Neural progenitor cell (in vitro differentiated cells): ENCODE results near the gene INHA. TPM values are rescaled to one million over a fixed set of nuclear protein-coding genes. Genes with fewer than 3 reads are reported as not detected.

Experiments used
- DNase-seq: peaks from one replicate; pipeline ENCODE4 v3.0.0-alpha.2; 2016; ENCODE audit warnings: low spot score
- H2AFZ ChIP-seq: fragments of 200-600 bp; sonication (generic); replicated peaks from 2 replicates; pipeline ENCODE4 v1.6.1; 2016; ENCODE audit warnings: antibody characterized with exemption
- H3F3A ChIP-seq: fragments of 200-600 bp; sonication (generic); 2 replicates; pipeline ENCODE4 v1.6.1; 2016; ENCODE audit warnings: antibody characterized with exemption, low read depth
- H3K27ac ChIP-seq: fragments of 200-600 bp; sonication (generic); 2 replicates; pipeline ENCODE4 v1.5.1; 2016; ENCODE audit warnings: mild to moderate bottlenecking
- H3K27me3 ChIP-seq: fragments of 200-600 bp; sonication (generic); 2 replicates; pipeline ENCODE4 v1.6.1; 2016; ENCODE audit warnings: mild to moderate bottlenecking, moderate library complexity
- H3K36me3 ChIP-seq: fragments of 200-600 bp; sonication (generic); 2 replicates; pipeline ENCODE4 v1.5.1; 2016
- H3K4me1 ChIP-seq: fragments of 200-600 bp; sonication (generic); 2 replicates; pipeline ENCODE4 v1.6.1; 2016; ENCODE audit warnings: mixed run types
- H3K4me2 ChIP-seq: fragments of 200-600 bp; sonication (generic); 2 replicates; pipeline ENCODE4 v1.6.1; 2016
- H3K4me3 ChIP-seq: fragments of 200-600 bp; sonication (generic); 2 replicates; pipeline ENCODE4 v1.5.1; 2016
- H3K79me2 ChIP-seq: fragments of 200-600 bp; sonication (generic); 2 replicates; pipeline ENCODE4 v1.6.1; 2016; ENCODE audit warnings: low read depth
- H3K9ac ChIP-seq: fragments of 200-600 bp; sonication (generic); 2 replicates; pipeline ENCODE4 v1.6.1; 2016
- H3K9me3 ChIP-seq: fragments of 200-600 bp; sonication (generic); 2 replicates; pipeline ENCODE4 v1.5.1; 2016; ENCODE audit warnings: low read depth
- H4K20me1 ChIP-seq: fragments of 200-600 bp; sonication (generic); 2 replicates; pipeline ENCODE4 v1.6.1; 2016; ENCODE audit warnings: low read depth
- H3K27ac Mint-ChIP-seq: 3 replicates; pipeline ENCODE4 v1.8.0; 2021; ENCODE audit warnings: mixed read lengths
- H3K27me3 Mint-ChIP-seq: 2 replicates; pipeline ENCODE4 v1.8.0; 2022; ENCODE audit warnings: low read depth, mild to moderate bottlenecking, inconsistent platforms, moderate library complexity, mixed read lengths; ENCODE audit not compliant: insufficient read depth
- H3K36me3 Mint-ChIP-seq: 3 replicates; pipeline ENCODE4 v1.8.0; 2021; ENCODE audit warnings: mixed read lengths
- H3K4me1 Mint-ChIP-seq: 3 replicates; pipeline ENCODE4 v1.8.0; 2021; ENCODE audit warnings: mixed read lengths
- H3K4me3 Mint-ChIP-seq: 3 replicates; pipeline ENCODE4 v1.8.0; 2021; ENCODE audit warnings: mild to moderate bottlenecking, moderate library complexity, mixed read lengths
- H3K9me3 Mint-ChIP-seq: 3 replicates; pipeline ENCODE4 v1.8.0; 2020; ENCODE audit warnings: mixed read lengths
- EZH2 ChIP-seq: fragments of 200-600 bp; sonication (generic); IDR thresholded peaks from 2 replicates; pipeline ENCODE4 v1.6.1; 2017; ENCODE audit warnings: antibody characterized with exemption, mild to moderate bottlenecking, moderate library complexity
- EZH2phosphoT487 ChIP-seq: fragments of 200-600 bp; sonication (generic); IDR thresholded peaks from 2 replicates; pipeline ENCODE4 v1.6.1; 2017; ENCODE audit warnings: antibody characterized with exemption
- total RNA-seq: library from RNA; depleted of rRNA; stranded (reverse); fragments of >200 nt; gene quantifications from 2 replicates; pipeline ENCODE4 v1.2.3, GENCODE V29; 2015; ENCODE audit warnings: low replicate concordance
- TF ChIP-seq, protein P1 (sequence below): fragments of 200-600 bp; sonication (generic); IDR thresholded peaks from 2 replicates; pipeline ENCODE4 v1.5.1; 2017; ENCODE audit warnings: antibody characterized with exemption, mild to moderate bottlenecking

Gene INHA
- total RNA-seq, 1 donor from 2014 or later: not detected

DNA sequence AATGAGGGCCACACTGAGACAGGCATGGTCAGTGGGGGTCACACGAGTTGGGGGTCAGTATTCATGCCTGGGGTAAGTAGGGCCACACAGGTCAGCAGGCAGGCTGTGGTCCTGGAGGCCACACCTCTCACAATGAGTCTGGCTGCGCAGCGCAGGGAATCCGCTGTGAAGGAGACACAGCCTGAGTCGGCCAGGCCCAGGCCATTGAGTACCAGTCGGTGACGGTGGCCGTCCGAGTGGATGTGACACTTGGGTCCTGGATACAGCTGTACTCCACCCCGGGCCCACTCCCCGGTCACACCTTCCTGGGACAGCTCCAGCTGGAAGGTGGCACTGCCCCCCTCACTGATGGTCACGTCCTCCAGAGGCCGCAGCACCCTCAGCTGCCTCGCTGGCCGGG is 17.8 kb upstream of the INHA start:
- peaks cover 11% of the 10 kb centered on the region for H3K4me1 Mint-ChIP-seq
- H3K27me3 Mint-ChIP-seq: peaks cover 15% of the 10 kb centered on the region
- H3K27me3 ChIP-seq: peaks cover 39% of the 10 kb centered on the region
- H3K4me3 Mint-ChIP-seq: peak overlapping the region; percentile 80
- TF ChIP-seq, protein P1, sequence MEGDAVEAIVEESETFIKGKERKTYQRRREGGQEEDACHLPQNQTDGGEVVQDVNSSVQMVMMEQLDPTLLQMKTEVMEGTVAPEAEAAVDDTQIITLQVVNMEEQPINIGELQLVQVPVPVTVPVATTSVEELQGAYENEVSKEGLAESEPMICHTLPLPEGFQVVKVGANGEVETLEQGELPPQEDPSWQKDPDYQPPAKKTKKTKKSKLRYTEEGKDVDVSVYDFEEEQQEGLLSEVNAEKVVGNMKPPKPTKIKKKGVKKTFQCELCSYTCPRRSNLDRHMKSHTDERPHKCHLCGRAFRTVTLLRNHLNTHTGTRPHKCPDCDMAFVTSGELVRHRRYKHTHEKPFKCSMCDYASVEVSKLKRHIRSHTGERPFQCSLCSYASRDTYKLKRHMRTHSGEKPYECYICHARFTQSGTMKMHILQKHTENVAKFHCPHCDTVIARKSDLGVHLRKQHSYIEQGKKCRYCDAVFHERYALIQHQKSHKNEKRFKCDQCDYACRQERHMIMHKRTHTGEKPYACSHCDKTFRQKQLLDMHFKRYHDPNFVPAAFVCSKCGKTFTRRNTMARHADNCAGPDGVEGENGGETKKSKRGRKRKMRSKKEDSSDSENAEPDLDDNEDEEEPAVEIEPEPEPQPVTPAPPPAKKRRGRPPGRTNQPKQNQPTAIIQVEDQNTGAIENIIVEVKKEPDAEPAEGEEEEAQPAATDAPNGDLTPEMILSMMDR: no peak
- TF ChIP-seq EZH2 (no peak), EZH2phosphoT487 (no peak)
- H3K79me2 ChIP-seq: no peaks in the 10 kb centered on the region
- no peak overlapping the region for H3K9ac ChIP-seq
- no peaks in the 10 kb centered on the region for H3K9me3 ChIP-seq
- no peak overlapping the region for H3K4me3 ChIP-seq
- H3K36me3 Mint-ChIP-seq: peaks cover 9% of the 10 kb centered on the region
- H3K27ac Mint-ChIP-seq: no peak overlapping the region
- peaks cover 14% of the 10 kb centered on the region for H4K20me1 ChIP-seq
- no peak for DNase-seq
- no peaks in the 10 kb centered on the region for H3F3A ChIP-seq
- no peak overlapping the region for H2AFZ ChIP-seq
- H3K36me3 ChIP-seq: no peaks in the 10 kb centered on the region
- no peak overlapping the region for H3K27ac ChIP-seq
- peaks cover 5% of the 10 kb centered on the region for H3K4me1 ChIP-seq
- no peaks in the 10 kb centered on the region for H3K9me3 Mint-ChIP-seq
- H3K4me2 ChIP-seq: no peak overlapping the region

DNA sequence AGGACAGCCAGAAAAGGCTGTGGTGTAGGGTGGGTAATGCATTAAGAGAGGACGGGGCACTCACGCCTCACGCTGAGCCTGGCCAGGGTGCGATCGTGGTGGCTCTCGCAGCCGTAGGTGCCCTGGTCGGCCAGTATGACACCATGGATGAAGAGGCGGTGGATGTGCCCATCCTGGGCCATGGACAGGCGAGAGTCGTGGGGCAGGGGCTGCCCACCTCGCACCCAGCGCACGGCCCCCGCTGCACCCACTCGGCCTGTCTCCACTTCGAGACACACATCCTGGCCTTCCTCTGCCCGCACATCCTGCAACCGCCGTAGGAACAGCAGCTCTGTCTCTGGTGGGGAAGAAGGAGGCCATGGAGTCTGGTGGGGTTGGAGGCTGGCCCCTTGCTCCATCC is 16.2 kb upstream of the INHA start:
- Histone ChIP-seq H3K27me3 (peaks cover 31% of the 10 kb centered on the region), H3K9me3 (no peaks in the 10 kb centered on the region), H3K79me2 (no peaks in the 10 kb centered on the region), H3F3A (peaks cover 5% of the 10 kb centered on the region), H3K36me3 (no peaks in the 10 kb centered on the region), H4K20me1 (peaks cover 15% of the 10 kb centered on the region), H2AFZ (no peak overlapping the region), H3K4me1 (peaks cover 5% of the 10 kb centered on the region), H3K27ac (no peak overlapping the region), H3K4me3 (no peak overlapping the region), H3K4me2 (no peak overlapping the region), H3K9ac (no peak overlapping the region)
- TF ChIP-seq EZH2phosphoT487: no peak
- TF ChIP-seq EZH2: no peak
- TF ChIP-seq, protein P1: no peak
- H3K27ac Mint-ChIP-seq: no peak overlapping the region
- no peak overlapping the region for H3K4me3 Mint-ChIP-seq
- peaks cover 15% of the 10 kb centered on the region for H3K27me3 Mint-ChIP-seq
- DNase-seq: no peak
- H3K4me1 Mint-ChIP-seq: peaks cover 11% of the 10 kb centered on the region
- no peaks in the 10 kb centered on the region for H3K9me3 Mint-ChIP-seq
- peaks cover 11% of the 10 kb centered on the region for H3K36me3 Mint-ChIP-seq

DNA sequence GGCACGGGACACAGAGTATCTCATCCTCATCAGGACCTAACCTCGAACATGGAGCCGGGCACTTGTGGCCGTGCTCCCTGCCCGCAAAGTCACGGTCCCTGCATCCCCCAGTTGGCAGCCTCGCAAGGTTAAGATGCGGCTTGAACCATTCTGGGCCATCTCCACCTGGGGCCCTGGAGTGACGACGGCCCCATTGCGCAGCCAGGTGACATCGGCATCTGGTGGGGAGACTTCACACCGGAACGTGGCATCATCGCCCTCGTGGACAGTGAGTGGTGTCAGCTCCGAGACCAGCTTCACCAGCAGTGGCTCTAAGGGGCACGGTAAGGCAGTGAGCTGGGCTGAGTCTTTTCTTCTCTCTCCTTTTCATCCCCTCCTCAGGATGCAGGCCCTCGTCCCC is 15.7 kb upstream of the INHA start:
- H3K36me3 Mint-ChIP-seq: peaks cover 11% of the 10 kb centered on the region

More for the DNA sequence above, 15.7 kb upstream of the INHA start:
- Mint-ChIP-seq H3K4me1 (peaks cover 10% of the 10 kb centered on the region), H3K27ac (no peak overlapping the region), H3K27me3 (peaks cover 15% of the 10 kb centered on the region), H3K4me3 (no peak overlapping the region), H3K9me3 (no peaks in the 10 kb centered on the region)
- Histone ChIP-seq H3F3A (peaks cover 5% of the 10 kb centered on the region), H3K27ac (no peak overlapping the region), H3K9ac (no peak overlapping the region), H3K4me2 (no peak overlapping the region), H2AFZ (no peak overlapping the region), H3K9me3 (no peaks in the 10 kb centered on the region), H3K79me2 (no peaks in the 10 kb centered on the region), H3K4me3 (no peak overlapping the region), H3K36me3 (no peaks in the 10 kb centered on the region), H4K20me1 (peaks cover 13% of the 10 kb centered on the region), H3K4me1 (peaks cover 2% of the 10 kb centered on the region), H3K27me3 (peaks cover 26% of the 10 kb centered on the region)
- TF ChIP-seq, protein P1: no peak
- TF ChIP-seq EZH2phosphoT487 (no peak), EZH2 (no peak)
- no peak for DNase-seq
